Heart right ventricle (tissue), 16 donors: ENCODE data around the gene PNPLA2. TPM values are rescaled to one million over a fixed set of nuclear protein-coding genes. Genes with fewer than 3 reads are reported as not detected.

Source experiments
- ATAC-seq, 8 donors: fragments of 200-7000 bp; cut with Tn5 transposase; one replicate each; pipeline ENCODE4 v1.9.1; 2020; ENCODE audit warnings: mild to moderate bottlenecking in 8 of 8, moderate library complexity in 8 of 8, moderate number of reproducible peaks in 1 of 8
- DNase-seq, 2 donors: peaks; one replicate each; pipeline ENCODE4 v3.0.0-alpha.2; 2020
- H3K27ac ChIP-seq, 10 donors: fragments of 200-600 bp; sonication (generic) in 2 of 10; one replicate each; pipeline versions ENCODE4 v1.5.0 to v1.8.0; 2020 to 2022; ENCODE audit warnings: mild to moderate bottlenecking in 3 of 10
- H3K27me3 ChIP-seq, 7 donors: fragments of 200-600 bp; one replicate each; pipeline ENCODE4 v1.8.0; 2021 to 2022; ENCODE audit warnings: mild to moderate bottlenecking in 2 of 7
- H3K36me3 ChIP-seq, 9 donors: fragments of 200-600 bp; sonication (generic) in 1 of 9; one replicate each; pipeline versions ENCODE4 v1.5.0 to v1.8.0; 2020 to 2022; ENCODE audit warnings: mild to moderate bottlenecking in 2 of 9
- H3K4me1 ChIP-seq, 9 donors: fragments of 200-600 bp; sonication (generic) in 1 of 9; one replicate each; pipeline versions ENCODE4 v1.5.0 to v1.8.0; 2020 to 2022; ENCODE audit warnings: mild to moderate bottlenecking in 4 of 9
- H3K4me3 ChIP-seq, 10 donors: fragments of 200-600 bp; sonication (generic) in 2 of 10; one replicate each; pipeline versions ENCODE4 v1.5.0 to v1.8.0; 2020 to 2022; ENCODE audit warnings: mild to moderate bottlenecking in 7 of 10, moderate library complexity in 2 of 10
- H3K9me3 ChIP-seq, 11 donors: fragments of 200-600 bp in 10 of 11; sonication (generic) in 2 of 11; one replicate each; pipeline versions ENCODE4 v1.5.0 to v1.8.0; 2013 to 2022; ENCODE audit warnings: mild to moderate bottlenecking in 2 of 11, control low read depth in 1 of 11, moderate library complexity in 1 of 11
- CTCF ChIP-seq, 9 donors: fragments of 200-600 bp; sonication (generic) in 2 of 9; IDR thresholded peaks; one replicate each; pipeline versions ENCODE4 v1.5.0 to v1.8.0; 2021 to 2022; ENCODE audit warnings: antibody characterized with exemption in 9 of 9, mild to moderate bottlenecking in 5 of 9, moderate library complexity in 1 of 9
- WGBS, 2 donors: extraction: QIAGEN DNeasy Blood & Tissue Kit; methylation state at CpG; one replicate each; pipeline ENCODE4 v1.1.7; 2013; ENCODE audit warnings: inconsistent platforms in 1 of 2; 5-methylcytosine and 5-hydroxymethylcytosine counted together
- intact Hi-C, 10 donors: fragments of 100-400 bp; cut with DNase I; formaldehyde crosslinking; loops; one replicate each; pipeline versions ENCODE4 v1.11.1 to v1.14.2; 2022
- polyA plus RNA-seq, 2 donors: library from polyadenylated mRNA; stranded (reverse); fragments of 200-250 nt; gene quantifications; one replicate each; pipeline ENCODE4 v1.2.3, GENCODE V29; 2013
- total RNA-seq, 10 donors: library from RNA; stranded (reverse); fragmentation: NEBNext Ultra II Directional in 3 of 10; extraction: Animal tissue kit (Norgen Biotek cat#: 25700) in 3 of 10; gene quantifications; one replicate each; pipeline versions ENCODE4 v1.2.1 to v1.2.4, GENCODE V29; 2021 to 2023
- donor health status: Arrhythmogenic right ventricular cardiomyopathy.
- donor health status: ischemic (EF 13 %, LVEDD 7.1; RV severe dilation, severe dysfunction).
- donor health status: healthy with polysubstance abuse.
- donor health status: DM: no; HTN: yes; CAD: no.
- donor health status: DM: no; HTN: no; CAD: no.
- donor health status: ischemic (EF 25% LVEDD 6.9; RV normal size, moderate dysfunction).
- donor health status: ischemic (EF 25% LVEDD 5.7; RV mildly dilated, moderate dysfunction).
- donor health status: healthy.
- donor health status: DM: yes; HTN: yes; CAD: no.
- donor health status: Ischemic cardiomyopathy.
- donor health status: ischemic (EF 35%, LVEDD 5.7; RV mildly dilated, moderate dysfunction).
- donor health status: nonischemic (EF 11% LVEDD 7.7; RV severe dilation, severe dysfunction).
- donor health status: DM: yes; HTN: yes; CAD: no.
- donor health status: PGD.
- donor health status: ischemic (EF 29% LVEDD 5.4; RV normal size, mild dysfunction).
- donor health status: nonischemic (EF 23%, LVEDD 6.1; RV moderate dilation, normal function).

PNPLA2 gene
- total and polyA plus RNA-seq, 12 donors, result 114 to 359 (median 247) TPM

GRCh38 chr11:849104-849824 is 30.6 kb downstream of the PNPLA2 start:
- Histone ChIP-seq H3K9me3 (no peaks in the 10 kb centered on the region), H3K4me1 (peaks cover 30 to 84% (median 53%) of the 10 kb centered on the region in 9 donors), H3K4me3 (peak overlapping the region; percentile 21 to 54 (median 51)), H3K27ac (no peak overlapping the region), H3K27me3 (peaks cover 0 to 28% (median 0%) of the 10 kb centered on the region in 7 donors), H3K36me3 (peaks cover 0 to 18% (median 0%) of the 10 kb centered on the region in 9 donors)
- no peak for TF ChIP-seq CTCF (IDR thresholded peaks at IDR 0.05)
- intact Hi-C loops, result loop anchor here in 7 of 10 donors (2.0 to 5.0 kb wide), 5 partner anchors 58 to 203 kb away; partner anchors contain the start of genes AP2A2 (in 1 of the 7) and CHID1 (in 1 of the 7)
- WGBS, 2 donors, result 11 to 26% methylated on average over 60 to 71 of the region's 71 CpGs
- ATAC-seq (no peak), DNase-seq (peak in 1 of 2 donors; percentile 57)

- H3K4me3 ChIP-seq, result peak overlapping the region in 8 of 10 donors; percentile 33 to 52 (median 42)
- no peak for TF ChIP-seq CTCF (IDR thresholded peaks at IDR 0.05)
- ATAC-seq, result no peak
- no peak overlapping the region for H3K27ac ChIP-seq
- peaks cover 24 to 82% (median 47%) of the 10 kb centered on the region in 9 donors for H3K4me1 ChIP-seq
- peaks cover 0 to 28% (median 0%) of the 10 kb centered on the region in 7 donors for H3K27me3 ChIP-seq
- H3K36me3 ChIP-seq, result peaks cover 0 to 21% (median 0%) of the 10 kb centered on the region in 9 donors
- WGBS, 2 donors, result 38 to 46% methylated on average over 62 to 97 of the region's 97 CpGs
- H3K9me3 ChIP-seq, result no peaks in the 10 kb centered on the region
- DNase-seq, result no peak
- intact Hi-C loops, result loop anchor here in 9 of 10 donors (2.0 to 10.0 kb wide), 6 partner anchors 57 to 202 kb away; partner anchors contain the start of genes AP2A2 (in 1 of the 9) and CHID1 (in 1 of the 9)
Measured at GRCh38 chr11:849951-850774, 31.4 kb downstream of the PNPLA2 start.

- Histone ChIP-seq H3K27ac (no peak overlapping the region), H3K4me3 (no peak overlapping the region), H3K36me3 (peaks cover 0 to 21% (median 0%) of the 10 kb centered on the region in 9 donors), H3K27me3 (peaks cover 0 to 28% (median 0%) of the 10 kb centered on the region in 7 donors), H3K9me3 (no peaks in the 10 kb centered on the region), H3K4me1 (peaks cover 18 to 82% (median 38%) of the 10 kb centered on the region in 9 donors)
- ATAC-seq (no peak), DNase-seq (no peak)
- WGBS, 2 donors, result 76 to 77% methylated on average over 22 to 28 of the region's 28 CpGs
- TF ChIP-seq CTCF (IDR thresholded peaks at IDR 0.05), result no peak
- intact Hi-C loops, result loop anchor here in 2 of 10 donors (10.0 kb wide), 1 partner anchor 194 kb away; no protein-coding TSS in a partner anchor
Measured at GRCh38 chr11:850775-851763, 32.4 kb downstream of the PNPLA2 start.
